Esophagus squamous epithelium (tissue), 5 donors: ENCODE results near the gene DLD. TPM values are rescaled to one million over a fixed set of nuclear protein-coding genes. Genes with fewer than 3 reads are reported as not detected.

Experiments used
- DNase-seq: peaks from one replicate; lab custom pipeline; 2025; lab: John Stamatoyannopoulos, UW
- H3K27ac ChIP-seq, 4 donors: fragments of 200-600 bp; sonication (generic); one replicate each; pipeline ENCODE4 v1.5.1; 2016 to 2019; ENCODE audit warnings: mild to moderate bottlenecking in 1 of 4
- H3K27me3 ChIP-seq, 4 donors: fragments of 200-600 bp; sonication (generic); 1 replicate in 3 of 4; 2 replicates in 1 of 4; pipeline versions ENCODE4 v1.5.1 to v1.6.0; 2017 to 2021; ENCODE audit warnings: antibody characterized with exemption in 1 of 4
- H3K36me3 ChIP-seq, 3 donors: fragments of 200-600 bp; sonication (generic); one replicate each; pipeline ENCODE4 v1.5.1; 2016 to 2019
- H3K4me1 ChIP-seq, 3 donors: fragments of 200-600 bp; sonication (generic); one replicate each; pipeline ENCODE4 v1.5.1; 2017 to 2019
- H3K4me3 ChIP-seq, 4 donors: fragments of 200-600 bp; sonication (generic); 1 replicate in 3 of 4; 2 replicates in 1 of 4; pipeline ENCODE4 v1.5.1; 2016 to 2019; ENCODE audit warnings: mild to moderate bottlenecking in 2 of 4, moderate library complexity in 1 of 4
- H3K9me3 ChIP-seq, 3 donors: fragments of 200-600 bp; sonication (generic); one replicate each; pipeline ENCODE4 v1.5.1; 2016 to 2019
- CTCF ChIP-seq, 6 experiments: fragments of 450-650 bp in 4 of 6; fragments of 200-600 bp in 2 of 6; sonication (generic) in 2 of 6; IDR thresholded peaks; one replicate each; pipeline ENCODE4 v1.5.1; 2016 to 2019; ENCODE audit warnings: antibody characterized with exemption in 6 of 6, mild to moderate bottlenecking in 4 of 6, moderate library complexity in 4 of 6
- POLR2A ChIP-seq, 4 donors: fragments of 450-650 bp; IDR thresholded peaks; one replicate each; pipeline ENCODE4 v1.6.1; 2017; ENCODE audit warnings: antibody characterized with exemption in 4 of 4, mild to moderate bottlenecking in 4 of 4, moderate library complexity in 3 of 4
- WGBS, 2 donors: methylation state at CpG; one replicate each; pipeline ENCODE4 v1.1.5; 2018; 5-methylcytosine and 5-hydroxymethylcytosine counted together
- intact Hi-C: fragments of 100-400 bp; cut with DNase I; formaldehyde crosslinking; loops from one replicate; pipeline ENCODE4 v1.15.0; 2022
- total RNA-seq, 4 donors: library from RNA; depleted of rRNA; stranded (reverse); fragments of >200 nt; gene quantifications; one replicate each; pipeline ENCODE4 v1.1.0, GENCODE V29; 2016
- donor health status: DM: yes; HTN: yes; CAD: no.

DLD gene
- total RNA-seq, 4 donors from 2014 or later: 48.6 to 132 (median 72.7) TPM

GRCh38 chr7:107874605-107875446, 16.2 kb upstream of the DLD start:
- no peak for TF ChIP-seq POLR2A (IDR thresholded peaks at IDR 0.05)
- peak; percentile 45 to 69 (median 62) for TF ChIP-seq CTCF (IDR thresholded peaks at IDR 0.05)
- intact Hi-C loops: loop anchor here (10.0 kb wide), 1 partner anchor 130 kb away; the partner anchor contains the start of gene CBLL1
- DNase-seq: no peak
- Histone ChIP-seq H3K27ac (no peak overlapping the region), H3K27me3 (no peaks in the 10 kb centered on the region), H3K4me3 (no peak overlapping the region), H3K36me3 (no peaks in the 10 kb centered on the region), H3K4me1 (no peaks in the 10 kb centered on the region), H3K9me3 (no peaks in the 10 kb centered on the region)
- WGBS, 2 donors: 22 to 27% methylated on average over 6 of the region's 6 CpGs

- Histone ChIP-seq H3K27ac (no peak overlapping the region), H3K4me1 (no peaks in the 10 kb centered on the region), H3K4me3 (no peak overlapping the region), H3K9me3 (no peaks in the 10 kb centered on the region), H3K27me3 (no peaks in the 10 kb centered on the region), H3K36me3 (no peaks in the 10 kb centered on the region)
- TF ChIP-seq CTCF (IDR thresholded peaks at IDR 0.05) (no peak), POLR2A (IDR thresholded peaks at IDR 0.05) (no peak)
- intact Hi-C loops: loop anchor here (10.0 kb wide), 1 partner anchor 132 kb away; the partner anchor contains the start of gene CBLL1
- 62 to 65% methylated on average over 2 of the region's 2 CpGs for WGBS, 2 donors
- no peak for DNase-seq
These were observed 14.1 kb upstream of the DLD start for GRCh38 chr7:107876916-107877315.

GRCh38 chr7:107877731-107878382, 13.1 kb upstream of the DLD start:
- no peaks in the 10 kb centered on the region for H3K4me1 ChIP-seq
- TF ChIP-seq CTCF (IDR thresholded peaks at IDR 0.05) (no peak), POLR2A (IDR thresholded peaks at IDR 0.05) (no peak)
- H3K4me3 ChIP-seq: no peak overlapping the region
- intact Hi-C loops: loop anchor here (10.0 kb wide), 1 partner anchor 133 kb away; the partner anchor contains the start of gene CBLL1
- no peaks in the 10 kb centered on the region for H3K27me3 ChIP-seq
- no peaks in the 10 kb centered on the region for H3K9me3 ChIP-seq
- no peak overlapping the region for H3K27ac ChIP-seq
- no peak for DNase-seq
- no peaks in the 10 kb centered on the region for H3K36me3 ChIP-seq
- 66 to 75% methylated on average over 5 of the region's 5 CpGs for WGBS, 2 donors

- intact Hi-C loops: loop anchor here (10.0 kb wide), 1 partner anchor 134 kb away; the partner anchor contains the start of gene CBLL1
- Histone ChIP-seq H3K4me1 (no peaks in the 10 kb centered on the region), H3K27ac (no peak overlapping the region), H3K9me3 (no peaks in the 10 kb centered on the region), H3K4me3 (no peak overlapping the region), H3K36me3 (no peaks in the 10 kb centered on the region), H3K27me3 (no peaks in the 10 kb centered on the region)
- 47 to 51% methylated on average over 3 of the region's 3 CpGs for WGBS, 2 donors
- no peak for TF ChIP-seq CTCF (IDR thresholded peaks at IDR 0.05)
- no peak for TF ChIP-seq POLR2A (IDR thresholded peaks at IDR 0.05)
- no peak for DNase-seq
These were observed 12.3 kb upstream of the DLD start for GRCh38 chr7:107878636-107879035.
